ENCODE data around the gene ITGA5. TPM values are rescaled to one million over a fixed set of nuclear protein-coding genes. Genes with fewer than 3 reads are reported as not detected.

Gene ITGA5
- total and polyA plus RNA-seq, 9 donors = 32.6 to 100.0 (median 41.5) TPM

GRCh38 chr12:54368709-54369596 lies 50.1 kb downstream of the ITGA5 start:
- DNase-seq = peak; percentile 90 to 94 (median 94)
- Histone ChIP-seq H3K27me3 (no peaks in the 10 kb centered on the region), H3K9me3 (no peaks in the 10 kb centered on the region), H3K36me3 (no peaks in the 10 kb centered on the region), H3K27ac (peak overlapping the region; percentile 67 to 76), H3K4me3 (peak overlapping the region; percentile 42), H3K4me1 (ENCODE audit: insufficient read depth) (peaks cover 12% of the 10 kb centered on the region)
- intact Hi-C loops (cut with DNase I) = loop anchor here (5.0 to 10.0 kb wide), 3 partner anchors 37 to 384 kb away; partner anchors contain the start of genes HOXC8 (in 2 of the 4), HOXC9 (in 2 of the 4) and HOXC10 (in 1 of the 4)
- 7 to 12% (median 8%) methylated on average over 40 of the region's 40 CpGs for WGBS, 3 donors
- TF ChIP-seq EP300 (IDR thresholded peaks at IDR 0.05) (no peak), CTCF (IDR thresholded peaks at IDR 0.05) (peak; percentile 42 to 89 (median 86))

GRCh38 chr12:54368025-54368708 lies 50.9 kb downstream of the ITGA5 start:
- TF ChIP-seq POLR2A (IDR thresholded peaks at IDR 0.05) (no peak), CTCF (IDR thresholded peaks at IDR 0.05) (no peak), EP300 (IDR thresholded peaks at IDR 0.05) (no peak)
- H3K27ac ChIP-seq = peak overlapping the region in 1 of 2 donors; percentile 8
- WGBS, 3 donors = 11 to 24% (median 17%) methylated on average over 5 of the region's 5 CpGs

GRCh38 chr12:54364413-54364812 lies 54.7 kb downstream of the ITGA5 start, which contains the start of gene GPR84:
GPR84 (minus strand) TSS chr12:54364486; CDS start chr12:54363851, 635 bp downstream.
- no peaks in the 10 kb centered on the region for H3K36me3 ChIP-seq
- H3K27me3 ChIP-seq = no peaks in the 10 kb centered on the region
- WGBS, 3 donors = 65 to 68% (median 66%) methylated on average over 4 of the region's 4 CpGs
- no peak for DNase-seq
- no peaks in the 10 kb centered on the region for H3K9me3 ChIP-seq
- H3K4me3 ChIP-seq = no peak within 1 kb of the TSS
- peaks cover 1% of the 10 kb centered on the region for H3K4me1 ChIP-seq (ENCODE audit: insufficient read depth)
- TF ChIP-seq POLR2A (IDR thresholded peaks at IDR 0.05) = no peak
- TF ChIP-seq EP300 (IDR thresholded peaks at IDR 0.05) = no peak
- no peak for TF ChIP-seq CTCF (IDR thresholded peaks at IDR 0.05)
- intact Hi-C loops (cut with DNase I) = loop anchor here (5.0 to 10.0 kb wide), 3 partner anchors 147 to 380 kb away; partner anchors contain the start of genes HOXC8 (in 2 of the 4), HOXC9 (in 2 of the 4) and HOXC10 (in 1 of the 4)
- H3K27ac ChIP-seq = no peak within 1 kb of the TSS

More at GRCh38 chr12:54368025-54368708, 50.9 kb downstream of the ITGA5 start:
- Histone ChIP-seq H3K9me3 (no peaks in the 10 kb centered on the region), H3K4me3 (no peak overlapping the region), H3K4me1 (ENCODE audit: insufficient read depth) (peaks cover 12% of the 10 kb centered on the region), H3K27me3 (no peaks in the 10 kb centered on the region), H3K36me3 (no peaks in the 10 kb centered on the region)
- intact Hi-C loops (cut with DNase I) = loop anchor here (5.0 to 10.0 kb wide), 3 partner anchors 36 to 383 kb away; partner anchors contain the start of genes HOXC8 (in 2 of the 4), HOXC9 (in 2 of the 4) and HOXC10 (in 1 of the 4)
- no peak for DNase-seq

GRCh38 chr12:54363618-54364017 lies 55.4 kb downstream of the ITGA5 start:
- H3K36me3 ChIP-seq = no peaks in the 10 kb centered on the region
- H3K4me3 ChIP-seq = no peak overlapping the region
- TF ChIP-seq CTCF (IDR thresholded peaks at IDR 0.05) (no peak), EP300 (IDR thresholded peaks at IDR 0.05) (no peak), POLR2A (IDR thresholded peaks at IDR 0.05) (no peak)
- peaks cover 1% of the 10 kb centered on the region for H3K4me1 ChIP-seq (ENCODE audit: insufficient read depth)
- 87 to 89% (median 89%) methylated on average over 6 of the region's 6 CpGs for WGBS, 3 donors
- no peaks in the 10 kb centered on the region for H3K27me3 ChIP-seq
- DNase-seq = no peak
- intact Hi-C loops (cut with DNase I) = loop anchor here (2.0 to 10.0 kb wide), 5 partner anchors 143 to 379 kb away; partner anchors contain the start of genes HOXC8 (in 2 of the 4), HOXC9 (in 2 of the 4) and HOXC10 (in 1 of the 4)
- H3K9me3 ChIP-seq = no peaks in the 10 kb centered on the region
- H3K27ac ChIP-seq = no peak overlapping the region
